Astrocyte (in vitro differentiated cells and primary cell): ENCODE measurements around the gene MTCH1.

Experiments used
- EZH2 ChIP-seq: IDR thresholded peaks from 2 replicates; pipeline ENCODE4 v1.6.1; 2012; ENCODE audit warnings: mild to moderate bottlenecking, low read length, inconsistent platforms; ENCODE audit not compliant: insufficient read depth
- TF ChIP-seq, protein P1 (sequence below): IDR thresholded peaks from 2 replicates; pipeline ENCODE4 v1.5.1; 2011; ENCODE audit warnings: low read depth, mild to moderate bottlenecking, inconsistent platforms, low read length, moderate library complexity; ENCODE audit not compliant: insufficient read depth

DNA sequence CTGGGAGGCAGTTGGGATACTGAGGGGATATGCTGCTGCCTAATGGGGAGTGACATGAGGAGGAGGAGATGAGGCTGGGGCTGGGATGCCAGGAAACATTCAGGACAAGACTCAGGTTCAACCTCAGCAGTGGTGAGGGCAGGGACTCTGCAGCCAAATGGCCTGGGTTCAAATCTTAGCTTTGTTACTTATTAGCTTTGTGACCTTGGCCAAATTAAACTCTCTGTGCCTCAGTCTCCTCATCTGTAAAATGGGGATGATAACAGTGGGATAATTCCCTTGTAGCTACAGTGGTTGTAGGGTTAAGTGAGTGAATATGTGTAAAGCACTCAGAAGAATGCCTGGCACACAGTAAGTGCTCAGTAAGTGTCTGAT, 29.6 kb downstream of the MTCH1 start:
- TF ChIP-seq EZH2, result no peak
- TF ChIP-seq, protein P1, sequence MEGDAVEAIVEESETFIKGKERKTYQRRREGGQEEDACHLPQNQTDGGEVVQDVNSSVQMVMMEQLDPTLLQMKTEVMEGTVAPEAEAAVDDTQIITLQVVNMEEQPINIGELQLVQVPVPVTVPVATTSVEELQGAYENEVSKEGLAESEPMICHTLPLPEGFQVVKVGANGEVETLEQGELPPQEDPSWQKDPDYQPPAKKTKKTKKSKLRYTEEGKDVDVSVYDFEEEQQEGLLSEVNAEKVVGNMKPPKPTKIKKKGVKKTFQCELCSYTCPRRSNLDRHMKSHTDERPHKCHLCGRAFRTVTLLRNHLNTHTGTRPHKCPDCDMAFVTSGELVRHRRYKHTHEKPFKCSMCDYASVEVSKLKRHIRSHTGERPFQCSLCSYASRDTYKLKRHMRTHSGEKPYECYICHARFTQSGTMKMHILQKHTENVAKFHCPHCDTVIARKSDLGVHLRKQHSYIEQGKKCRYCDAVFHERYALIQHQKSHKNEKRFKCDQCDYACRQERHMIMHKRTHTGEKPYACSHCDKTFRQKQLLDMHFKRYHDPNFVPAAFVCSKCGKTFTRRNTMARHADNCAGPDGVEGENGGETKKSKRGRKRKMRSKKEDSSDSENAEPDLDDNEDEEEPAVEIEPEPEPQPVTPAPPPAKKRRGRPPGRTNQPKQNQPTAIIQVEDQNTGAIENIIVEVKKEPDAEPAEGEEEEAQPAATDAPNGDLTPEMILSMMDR, result no peak
